Left renal pelvis (tissue), 4 donors: ENCODE results near the gene CD3E. TPM values are rescaled to one million over a fixed set of nuclear protein-coding genes. Genes with fewer than 3 reads are reported as not detected.

Experiments used
- DNase-seq, 4 donors: peaks; one replicate each; pipeline ENCODE4 v3.0.0-alpha.2; 2013; ENCODE audit warnings: low read depth in 4 of 4, low spot score in 3 of 4
- polyA plus RNA-seq, 4 donors: library from polyadenylated mRNA; unstranded; fragments of 120-200 nt; gene quantifications; one replicate each; pipeline ENCODE4 v1.2.1, GENCODE V29; 2013; ENCODE audit not compliant: insufficient read length in 4 of 4

Gene CD3E
- polyA plus RNA-seq, 4 donors = 0.32 to 1.4 (median 0.35) TPM

DNA sequence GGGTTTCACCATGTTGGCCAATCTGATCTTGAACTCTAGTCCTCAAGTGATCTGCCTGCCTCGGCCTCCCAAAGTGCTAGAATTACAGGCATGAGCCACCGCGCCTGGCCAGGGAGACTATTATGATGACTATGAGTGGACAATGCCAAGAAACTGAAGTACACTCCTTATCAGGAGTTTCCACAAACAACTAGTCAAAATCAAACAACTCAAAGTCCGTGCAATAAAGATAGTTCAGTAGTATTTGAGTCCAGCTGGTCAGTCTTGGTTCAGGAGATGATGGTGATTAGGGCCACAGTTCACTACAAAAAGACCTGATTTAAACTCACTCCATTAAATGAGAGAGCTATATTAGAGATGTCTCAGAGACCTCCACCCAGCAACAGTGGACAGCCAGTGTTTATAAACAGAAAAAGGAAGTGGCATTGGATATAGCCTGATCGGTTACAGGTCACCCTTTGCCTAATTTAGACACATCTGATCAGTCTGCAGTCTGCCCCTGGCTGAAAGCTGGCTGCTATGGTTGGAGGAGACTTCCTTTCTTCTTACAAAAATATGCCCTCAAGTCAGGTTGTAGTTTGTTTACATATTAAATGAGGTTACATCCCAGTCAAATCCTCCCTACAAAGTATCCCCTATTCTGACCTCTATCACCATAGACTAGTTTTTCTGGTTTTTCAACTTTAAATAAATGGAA lies 17.0 kb downstream of the CD3E start:
- DNase-seq = no peak

DNA sequence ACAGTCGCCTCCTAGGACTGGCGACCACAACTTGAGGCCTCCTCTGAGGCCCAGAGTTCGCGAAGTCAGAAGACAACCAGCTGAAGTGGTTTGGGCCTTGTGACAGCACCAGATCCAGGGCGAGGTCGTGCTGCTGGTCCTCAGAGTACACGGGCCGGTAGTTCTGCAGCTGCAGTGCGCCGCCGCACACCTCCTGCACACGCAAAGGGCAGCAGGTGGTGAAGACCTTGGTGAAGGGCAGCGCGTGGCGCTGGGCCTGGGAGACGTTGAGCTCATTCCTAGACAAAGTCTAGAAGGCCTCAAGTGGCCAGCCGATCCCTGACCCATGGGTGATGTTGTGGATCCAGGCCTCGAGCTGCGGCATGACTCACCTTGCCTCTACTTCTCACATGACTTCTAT lies 18.2 kb downstream of the CD3E start:
- DNase-seq = no peak

DNA sequence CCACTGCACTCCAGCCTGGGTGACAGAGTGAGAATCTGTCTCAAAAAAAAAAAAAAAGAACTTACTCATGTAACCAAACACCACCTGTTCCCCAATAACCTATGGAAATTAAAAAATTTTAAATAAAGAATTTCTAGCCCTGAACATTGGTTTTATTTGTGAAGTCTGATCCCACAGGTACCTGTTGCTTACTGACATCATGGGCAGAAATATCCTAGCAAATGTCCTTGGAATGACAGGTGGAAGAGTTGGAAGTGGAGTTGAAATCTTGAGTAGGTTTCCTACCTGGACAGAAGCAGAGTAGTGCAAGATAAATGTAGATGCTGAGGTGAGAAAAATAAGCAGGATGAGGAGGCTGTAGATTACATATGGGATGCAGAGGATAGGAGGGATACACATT lies 20.8 kb downstream of the CD3E start:
- no peak for DNase-seq

DNA sequence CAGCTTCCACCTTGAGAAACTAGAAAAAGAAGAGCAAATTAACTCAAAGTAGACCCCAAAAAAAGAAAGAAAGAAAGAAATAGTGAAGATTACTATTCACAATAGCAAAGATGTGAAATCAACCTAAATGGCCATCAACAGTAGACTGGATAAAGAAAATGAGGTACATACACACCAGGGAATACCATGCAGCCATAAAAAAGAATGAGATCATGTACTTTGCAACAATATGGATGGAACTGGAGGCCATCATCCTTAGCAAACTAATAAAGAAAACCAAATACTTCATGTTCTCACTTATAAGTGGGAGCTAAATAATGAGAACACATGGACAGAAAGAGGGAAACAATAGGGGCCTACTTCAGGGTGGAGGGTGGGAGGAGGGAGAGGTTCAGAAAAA lies 24.2 kb downstream of the CD3E start:
- DNase-seq = no peak

DNA sequence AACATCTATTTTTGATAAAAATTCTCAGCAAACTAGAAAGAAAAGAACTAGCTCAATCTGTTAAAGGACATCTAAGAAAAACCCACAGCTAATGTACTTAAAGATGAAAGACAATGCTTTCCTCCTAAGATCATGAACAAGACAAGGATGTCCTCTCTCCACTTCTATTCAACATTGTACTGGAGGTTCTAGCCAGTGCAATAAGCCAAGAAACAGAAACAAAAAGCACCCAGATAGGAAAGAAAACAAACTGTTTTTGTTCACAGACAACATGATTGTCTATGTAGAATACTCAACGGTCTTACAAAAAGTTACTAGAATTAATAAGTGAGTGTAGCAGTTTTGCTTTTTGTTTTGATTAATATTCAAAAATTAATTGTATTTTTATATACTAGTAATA lies 30.2 kb downstream of the CD3E start:
- DNase-seq = no peak

DNA sequence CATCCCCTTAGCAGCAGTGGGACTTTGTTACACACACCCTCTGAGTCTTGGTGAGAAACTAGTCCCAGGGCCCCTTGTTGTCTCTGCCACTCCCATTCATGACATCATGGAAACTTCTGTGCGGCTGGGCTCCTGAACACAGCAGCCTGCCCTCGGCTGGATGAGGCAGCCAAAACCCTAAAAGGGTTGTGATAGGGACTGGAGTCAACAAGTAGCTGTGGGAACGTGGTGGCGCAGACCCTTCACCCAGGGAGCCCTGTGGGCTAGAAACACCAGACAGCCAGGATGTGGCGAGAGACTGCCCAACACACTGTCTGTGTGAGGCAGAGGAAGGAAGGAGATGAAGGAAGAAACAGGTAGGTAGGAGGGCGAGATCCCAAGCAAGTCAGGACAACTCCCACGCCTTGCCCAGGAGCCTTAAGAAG lies 34.1 kb downstream of the CD3E start:
- no peak for DNase-seq

DNA sequence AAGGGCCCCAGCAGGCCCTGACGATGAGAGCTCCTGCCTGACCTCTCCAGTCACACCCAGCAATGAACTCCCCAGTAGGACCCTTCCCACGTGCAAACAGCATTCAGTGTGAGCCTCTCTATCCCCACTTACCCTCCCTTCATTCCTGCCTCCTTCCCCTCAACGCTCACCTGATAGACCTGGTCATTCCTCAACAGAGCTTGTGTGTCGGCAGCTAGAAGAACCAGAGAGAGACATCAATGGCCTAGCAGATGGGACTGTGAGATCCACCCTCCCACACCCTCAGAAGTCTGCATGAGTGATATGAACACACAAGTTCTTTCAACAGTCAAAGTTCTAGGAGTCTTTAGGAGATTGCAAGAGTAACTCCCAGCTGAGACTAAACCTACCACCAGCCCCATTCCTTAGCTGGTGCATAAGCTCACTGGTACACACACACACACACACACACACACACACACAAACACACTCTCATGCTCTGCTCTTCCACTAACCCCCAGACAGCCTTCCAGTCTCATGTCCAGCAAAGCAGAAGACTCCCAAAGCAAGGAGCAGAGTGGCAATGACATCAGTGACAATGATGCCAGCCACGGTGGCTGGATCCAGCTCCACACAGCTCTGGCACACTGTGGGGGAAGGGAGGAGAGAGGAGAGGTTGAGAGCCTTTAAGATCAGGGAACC lies 34.9 kb downstream of the CD3E start:
- no peak for DNase-seq

DNA sequence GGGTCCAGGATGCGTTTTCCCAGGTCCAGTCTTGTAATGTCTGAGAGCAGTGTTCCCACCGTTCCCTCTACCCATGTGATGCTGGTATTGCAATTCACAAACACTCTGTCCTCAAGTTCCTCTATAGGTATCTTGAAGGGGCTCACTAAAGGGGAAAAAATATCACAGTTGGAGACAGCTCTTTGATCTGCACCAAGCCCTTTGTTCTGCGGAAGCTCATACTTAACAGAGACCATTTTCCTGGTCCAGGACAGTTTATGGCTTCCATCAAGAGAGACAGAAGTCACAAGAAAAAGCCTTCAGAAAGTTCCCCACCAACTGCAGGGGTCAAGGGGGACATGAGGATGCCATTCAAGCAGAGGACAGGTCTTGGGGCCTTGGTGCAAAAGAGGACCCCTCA lies 35.9 kb downstream of the CD3E start:
- DNase-seq = no peak

DNA sequence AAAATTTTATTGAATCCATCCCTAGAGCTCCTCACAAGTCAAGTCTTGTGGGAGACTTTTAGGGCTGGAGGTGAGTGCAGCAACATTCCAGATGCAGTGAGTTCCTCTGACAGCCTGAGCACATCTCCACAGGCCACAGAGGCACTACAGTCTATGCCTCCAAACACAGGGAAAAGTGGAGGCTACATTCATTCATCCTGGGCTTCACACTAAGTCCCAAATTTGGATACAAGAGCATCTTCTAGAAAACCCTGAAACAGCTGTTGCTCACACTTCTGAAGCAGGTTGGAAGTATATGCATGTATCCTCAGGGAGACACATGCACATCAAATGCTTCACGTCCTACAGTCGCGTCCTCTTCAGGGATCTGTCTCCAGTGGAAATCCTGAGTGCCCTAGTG lies 36.7 kb downstream of the CD3E start:
- no peak for DNase-seq

DNA sequence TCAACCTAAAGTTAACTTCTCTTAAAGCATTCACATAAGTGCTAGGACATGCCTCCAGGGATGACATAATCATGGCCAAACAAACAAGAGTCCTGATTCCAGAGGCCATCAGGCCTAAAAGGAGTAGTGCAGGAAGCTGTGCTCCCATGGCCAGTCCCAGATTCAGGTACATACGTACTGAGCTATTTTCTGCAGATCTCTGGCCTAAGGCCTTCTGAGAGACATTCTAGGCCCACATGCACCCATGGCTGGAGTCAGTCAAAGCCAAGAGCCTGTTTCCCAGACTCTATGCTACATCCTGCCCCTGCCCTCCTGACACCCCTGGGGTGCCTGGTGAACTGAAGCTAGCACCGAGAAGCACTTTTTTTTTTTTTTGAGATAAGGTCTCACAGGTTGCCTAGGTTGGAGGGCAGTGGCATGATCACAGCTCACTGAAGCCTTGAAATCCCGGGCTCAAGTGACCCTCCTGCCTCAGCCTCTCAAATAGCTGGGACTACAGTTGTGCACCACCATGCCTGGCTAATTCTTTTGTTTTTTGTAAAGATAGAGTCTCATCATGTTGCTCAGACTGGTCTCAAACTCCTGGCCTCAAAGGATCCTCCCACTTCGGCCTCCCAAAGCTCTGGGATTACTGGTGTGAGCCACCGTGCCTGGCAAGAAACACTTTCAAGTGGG lies 37.4 kb downstream of the CD3E start:
- no peak for DNase-seq

DNA sequence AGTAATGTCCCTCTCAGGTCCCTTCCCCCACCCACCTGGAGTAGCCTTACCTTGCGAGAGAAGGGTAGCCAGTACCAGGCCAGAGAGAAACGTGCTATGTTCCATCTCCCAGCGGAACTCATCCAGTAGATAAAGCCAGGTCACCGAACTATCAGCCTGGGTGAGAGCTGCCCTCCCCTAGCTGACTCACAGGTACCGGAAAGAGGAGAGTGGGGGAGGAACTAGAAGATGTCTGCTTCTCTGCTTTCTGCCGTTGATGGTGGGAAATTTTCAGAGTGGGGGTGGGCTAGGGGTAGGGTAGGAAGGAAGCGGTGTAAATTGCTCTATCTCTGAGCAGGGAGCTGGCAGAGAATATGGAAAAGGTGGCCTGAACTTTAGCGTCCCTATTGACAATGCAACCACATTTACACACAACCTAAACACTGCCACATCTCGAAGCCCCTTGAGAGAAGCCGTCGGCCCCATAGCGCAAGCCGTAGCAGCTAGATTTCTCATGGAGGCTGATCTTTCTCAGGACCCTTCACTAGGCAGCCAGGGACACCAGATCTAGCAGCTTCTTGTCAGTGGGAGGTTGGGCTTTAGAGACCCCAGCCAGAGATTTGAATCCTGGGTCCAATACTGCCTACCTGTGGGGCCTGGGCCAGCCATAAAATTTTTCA lies 38.1 kb downstream of the CD3E start, which contains the start of gene CD3D:
Gene CD3D, minus strand, starts transcription at position 203 of the 659 bp plus-strand sequence. Its CDS starts 98 bp downstream, at position 105.
- no peak for DNase-seq

DNA sequence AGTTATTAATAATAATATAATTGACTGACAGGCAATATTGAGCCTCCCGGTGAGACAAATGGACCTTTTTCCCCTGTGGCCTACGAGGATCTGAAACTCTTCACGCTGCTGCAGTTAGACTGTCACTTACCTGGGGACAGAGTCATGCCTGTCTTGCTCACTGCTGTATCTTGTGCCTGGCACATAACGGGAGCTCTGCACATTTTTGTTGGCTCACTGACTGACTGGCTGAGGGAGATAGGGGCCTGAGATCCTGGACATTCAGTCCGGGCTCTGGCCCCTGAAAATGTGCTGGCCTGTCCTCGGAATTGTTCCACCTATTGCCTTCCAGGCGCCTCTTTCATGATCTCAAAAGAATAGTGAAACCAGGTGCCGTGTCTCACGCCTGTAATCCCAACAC lies 38.7 kb downstream of the CD3E start:
- no peak for DNase-seq

DNA sequence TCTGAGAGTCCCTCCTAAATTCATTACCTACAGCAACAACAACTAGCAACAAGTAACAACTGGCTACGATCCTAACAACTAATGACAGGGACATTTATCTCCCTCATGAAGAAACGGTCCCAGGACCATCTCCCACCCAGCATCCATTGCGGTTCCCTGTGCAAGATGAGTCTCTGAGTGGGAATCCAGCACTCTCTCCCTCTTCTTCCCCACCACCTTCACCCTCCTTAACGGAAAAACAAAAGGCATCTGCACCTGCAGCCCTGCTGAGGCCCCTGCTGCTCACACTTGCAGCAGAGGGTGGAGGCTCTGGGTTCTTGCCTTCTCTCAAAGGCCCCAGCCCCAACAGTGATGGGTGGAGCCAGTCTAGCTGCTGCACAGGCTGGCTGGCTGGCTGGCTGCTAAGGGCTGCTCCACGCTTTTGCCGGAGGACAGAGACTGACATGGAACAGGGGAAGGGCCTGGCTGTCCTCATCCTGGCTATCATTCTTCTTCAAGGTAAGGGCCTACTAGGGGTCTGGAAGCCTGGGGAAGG lies 39.5 kb downstream of the CD3E start, which contains the start of gene CD3G:
Gene CD3G, plus strand, starts transcription at position 364 of the 535 bp plus-strand sequence. Its CDS starts 80 bp downstream, at position 444.
- no peak for DNase-seq

DNA sequence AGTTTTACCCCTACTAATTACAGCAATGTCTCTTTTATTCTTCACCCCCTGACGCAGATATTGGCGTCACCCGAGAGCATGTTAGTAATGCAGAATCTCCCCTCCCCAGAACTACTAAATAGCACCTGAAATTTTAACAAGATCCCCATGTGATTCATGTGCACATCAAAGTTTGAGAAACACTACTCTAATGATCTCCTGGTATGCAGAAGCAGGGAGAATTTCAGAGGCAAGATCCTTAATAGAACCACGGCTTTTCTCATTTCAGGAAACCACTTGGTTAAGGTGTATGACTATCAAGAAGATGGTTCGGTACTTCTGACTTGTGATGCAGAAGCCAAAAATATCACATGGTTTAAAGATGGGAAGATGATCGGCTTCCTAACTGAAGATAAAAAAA lies 44.9 kb downstream of the CD3E start:
- no peak for DNase-seq

DNA sequence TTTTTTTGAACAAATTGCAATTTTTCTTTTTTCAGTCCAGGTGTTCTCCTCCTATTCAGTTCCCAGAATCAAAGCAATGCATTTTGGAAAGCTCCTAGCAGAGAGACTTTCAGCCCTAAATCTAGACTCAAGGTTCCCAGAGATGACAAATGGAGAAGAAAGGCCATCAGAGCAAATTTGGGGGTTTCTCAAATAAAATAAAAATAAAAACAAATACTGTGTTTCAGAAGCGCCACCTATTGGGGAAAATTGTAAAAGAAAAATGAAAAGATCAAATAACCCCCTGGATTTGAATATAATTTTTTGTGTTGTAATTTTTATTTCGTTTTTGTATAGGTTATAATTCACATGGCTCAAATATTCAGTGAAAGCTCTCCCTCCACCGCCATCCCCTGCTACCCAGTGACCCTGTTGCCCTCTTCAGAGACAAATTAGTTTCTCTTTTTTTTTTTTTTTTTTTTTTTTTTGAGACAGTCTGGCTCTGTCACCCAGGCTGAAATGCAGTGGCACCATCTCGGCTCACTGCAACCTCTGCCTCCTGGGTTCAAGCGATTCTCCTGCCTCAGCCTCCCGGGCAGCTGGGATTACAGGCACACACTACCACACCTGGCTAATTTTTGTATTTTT lies 48.7 kb downstream of the CD3E start:
- DNase-seq = peak in 1 of 4 donors; percentile 5

DNA sequence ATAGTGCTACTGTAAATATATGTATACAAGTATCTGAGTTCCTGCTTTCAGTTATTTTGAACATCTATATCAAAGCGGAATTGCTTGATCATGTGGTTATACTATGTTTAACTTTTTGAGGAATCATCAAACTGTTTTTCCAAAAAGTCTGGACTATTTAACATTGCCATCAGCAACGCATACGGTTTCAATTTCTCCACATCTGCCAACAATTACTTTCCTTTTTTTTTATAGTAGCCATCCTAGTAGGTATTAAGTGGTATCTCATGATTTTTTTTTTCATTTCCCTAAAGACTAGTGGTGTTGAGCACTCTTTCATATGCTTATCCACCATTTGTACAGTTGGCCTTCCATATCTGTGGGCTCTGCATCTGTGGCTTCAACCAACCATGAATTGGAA lies 53.5 kb downstream of the CD3E start:
- DNase-seq = no peak

DNA sequence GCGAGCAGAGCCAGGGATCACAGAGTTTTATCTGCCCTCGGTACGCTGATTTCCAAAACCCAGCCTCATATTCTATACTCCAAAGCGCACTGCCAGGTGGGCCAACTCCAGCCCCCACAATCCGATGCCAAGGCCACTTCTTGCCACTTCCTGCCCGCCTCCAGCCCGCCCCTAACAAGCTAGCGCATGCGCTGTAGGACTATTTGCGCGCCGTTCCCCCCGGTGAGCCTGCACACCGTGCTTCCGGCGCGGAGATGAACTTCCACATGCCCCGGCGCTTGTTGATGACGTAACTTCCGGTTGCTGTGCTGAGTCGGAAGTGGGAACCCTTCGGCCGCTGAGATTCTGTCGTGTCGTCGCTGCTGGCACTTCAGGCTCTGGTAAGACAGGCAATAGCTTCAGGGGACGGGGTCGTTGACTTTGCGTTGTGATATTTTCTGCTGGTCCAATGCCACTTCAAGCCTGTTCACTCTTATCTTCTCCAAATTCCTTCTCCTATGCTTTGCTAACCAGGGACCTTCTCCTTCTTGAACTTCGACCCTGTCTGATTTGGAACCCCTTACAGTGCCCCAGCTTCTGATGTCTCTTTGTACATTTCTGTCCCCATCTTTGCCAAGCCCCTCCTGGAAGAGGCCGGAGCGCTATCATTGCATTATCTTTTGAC lies 54.9 kb downstream of the CD3E start, which contains the start of gene UBE4A:
Gene UBE4A, plus strand, starts transcription at position 306 of the 664 bp plus-strand sequence. CDS start 5,481 bp downstream, outside the sequence.
- peak; percentile 77 to 90 (median 87) for DNase-seq

DNA sequence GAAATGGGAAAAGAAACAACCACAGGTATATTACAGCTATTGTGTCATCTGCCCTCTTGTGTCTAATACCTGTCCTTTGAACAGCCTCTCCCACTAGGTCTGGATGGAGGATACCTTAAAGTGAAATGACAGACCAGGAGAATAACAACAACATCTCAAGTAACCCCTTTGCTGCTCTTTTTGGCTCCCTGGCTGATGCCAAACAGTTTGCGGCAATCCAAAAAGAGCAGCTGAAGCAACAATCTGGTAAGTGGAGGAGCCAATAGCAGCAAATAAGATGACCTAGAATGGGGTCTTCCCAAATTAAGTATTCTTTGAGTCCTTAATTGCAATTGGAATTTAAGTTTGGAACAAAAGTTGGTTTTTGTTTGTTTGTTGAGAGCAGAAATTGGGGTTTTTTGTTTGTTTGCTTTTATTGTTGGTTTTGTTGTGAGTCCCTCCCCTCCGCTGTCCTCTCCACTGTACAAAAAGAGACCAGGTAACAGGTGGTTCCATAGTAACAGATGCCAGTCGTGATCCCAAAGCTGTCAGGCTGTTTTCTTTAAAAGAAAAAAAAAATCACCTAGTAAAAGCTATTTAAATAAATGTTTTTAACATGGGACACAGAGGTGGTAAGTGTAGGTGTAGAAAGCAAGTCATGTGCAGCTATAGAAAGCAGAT lies 60.6 kb downstream of the CD3E start:
- no peak for DNase-seq
